Kidney (tissue), 14 donors: Measurements from ENCODE around the gene SYVN1. TPM values are rescaled to one million over a fixed set of nuclear protein-coding genes. Genes with fewer than 3 reads are reported as not detected.

ENCODE experiments used
- DNase-seq, 5 donors: peaks; one replicate each; pipeline ENCODE4 v3.0.0-alpha.2; 2013 to 2020
- FAIRE-seq: peaks from 2 replicates; lab custom pipeline; 2012; peaks lifted over from hg19 to GRCh38; lab: Jason Lieb, UNC
- H3K27ac ChIP-seq, 2 donors: one replicate each; pipeline ENCODE4 v1.7.0; 2013; ENCODE audit warnings: low read depth in 2 of 2, low read length in 2 of 2, inconsistent platforms in 1 of 2
- H3K27me3 ChIP-seq: one replicate; pipeline ENCODE4 v1.7.1; 2013; ENCODE audit warnings: low read length, inconsistent platforms; ENCODE audit not compliant: control insufficient read depth, insufficient read depth
- H3K36me3 ChIP-seq, 3 donors: one replicate each; pipeline versions ENCODE4 v1.7.0 to v1.7.1; 2013; ENCODE audit warnings: low read length in 3 of 3, control low read depth in 1 of 3, inconsistent platforms in 1 of 3; ENCODE audit not compliant: insufficient read depth in 3 of 3, control insufficient read depth in 2 of 3
- H3K4me1 ChIP-seq, 3 donors: one replicate each; pipeline versions ENCODE4 v1.7.0 to v1.7.1; 2013; ENCODE audit warnings: low read length in 3 of 3, inconsistent platforms in 1 of 3, low read depth in 1 of 3; ENCODE audit not compliant: control insufficient read depth in 2 of 3, insufficient read depth in 2 of 3
- H3K4me3 ChIP-seq, 3 donors: one replicate each; pipeline versions ENCODE4 v1.7.0 to v1.8.1; 2013; ENCODE audit warnings: low read length in 3 of 3, control low read depth in 1 of 3, inconsistent platforms in 1 of 3
- H3K9ac ChIP-seq, 3 donors: one replicate each; pipeline versions ENCODE4 v1.7.0 to v1.7.1; 2013; ENCODE audit warnings: low read length in 3 of 3, control low read depth in 1 of 3, inconsistent platforms in 1 of 3
- H3K9me3 ChIP-seq, 3 donors: one replicate each; pipeline versions ENCODE4 v1.7.0 to v1.7.1; 2013; ENCODE audit warnings: low read length in 3 of 3, control low read depth in 1 of 3, inconsistent platforms in 1 of 3; ENCODE audit not compliant: control insufficient read depth in 2 of 3, insufficient read depth in 1 of 3
- CTCF ChIP-seq: IDR thresholded peaks from 3 replicates; pipeline ENCODE4 v1.5.1; 2012; ENCODE audit warnings: mild to moderate bottlenecking, moderate library complexity, borderline replicate concordance; ENCODE audit not compliant: insufficient read depth; ENCODE audit errors: extremely low read depth
- intact Hi-C: fragments of 100-400 bp; cut with DNase I; formaldehyde crosslinking; loops from one replicate; pipeline ENCODE4 v1.11.1; 2022
- polyA plus RNA-seq: library from polyadenylated mRNA; stranded (reverse); fragments of 350-450 nt; fragmentation: Illumina TruSeq; extraction: RNeasy Lipid Tissue Mini Kit (QIAGEN cat#74804); gene quantifications from one replicate; pipeline ENCODE4 v1.2.3, GENCODE V29; 2014; ENCODE audit warnings: low read depth, low replicate concordance; ENCODE audit not compliant: insufficient read depth
- total RNA-seq: library from RNA; stranded (reverse); fragmentation: NEBNext Ultra II Directional; extraction: Animal tissue kit (Norgen Biotek cat#: 25700); gene quantifications from one replicate; pipeline ENCODE4 v1.2.1, GENCODE V29; 2021
- donor health status: control.
- donor health status: control.
- donor health status: control.
- donor health status: control.
- donor health status: control.
- donor health status: DM: yes; HTN: yes; CAD: no.
- donor health status: Normal renal cell carcinoma (clear cell type).

Gene SYVN1
- total and polyA plus RNA-seq, 2 donors from 2014 or later = 21.2 to 69.8 TPM

- Histone ChIP-seq H3K4me1 (no peaks in the 10 kb centered on the region), H3K36me3 (no peaks in the 10 kb centered on the region), H3K27me3 (no peaks in the 10 kb centered on the region), H3K9me3 (no peaks in the 10 kb centered on the region), H3K4me3 (no peak overlapping the region), H3K9ac (no peak overlapping the region), H3K27ac (no peak overlapping the region)
- FAIRE-seq (no peak), DNase-seq (no peak)
- no peak for TF ChIP-seq CTCF
- intact Hi-C loops = no loop called here
Measured at GRCh38 chr11:65163684-65164083, 29.4 kb upstream of the SYVN1 start.

GRCh38 chr11:65160643-65161042 is 26.3 kb upstream of the SYVN1 start:
- no peak for TF ChIP-seq CTCF
- intact Hi-C loops = no loop called here
- no peak overlapping the region for H3K4me3 ChIP-seq
- no peak overlapping the region for H3K27ac ChIP-seq
- no peak for DNase-seq
- no peaks in the 10 kb centered on the region for H3K36me3 ChIP-seq
- FAIRE-seq = no peak
- H3K27me3 ChIP-seq = no peaks in the 10 kb centered on the region
- no peaks in the 10 kb centered on the region for H3K4me1 ChIP-seq
- no peaks in the 10 kb centered on the region for H3K9me3 ChIP-seq
- H3K9ac ChIP-seq = no peak overlapping the region

- H3K36me3 ChIP-seq = no peaks in the 10 kb centered on the region
Measured at GRCh38 chr11:65159012-65159411, 24.7 kb upstream of the SYVN1 start.

More at GRCh38 chr11:65159012-65159411, 24.7 kb upstream of the SYVN1 start:
- intact Hi-C loops = no loop called here
- H3K9ac ChIP-seq = no peak overlapping the region
- H3K27ac ChIP-seq = no peak overlapping the region
- H3K9me3 ChIP-seq = no peaks in the 10 kb centered on the region
- no peak for FAIRE-seq
- H3K4me1 ChIP-seq = no peaks in the 10 kb centered on the region
- no peak overlapping the region for H3K4me3 ChIP-seq
- H3K27me3 ChIP-seq = no peaks in the 10 kb centered on the region
- DNase-seq = no peak
- no peak for TF ChIP-seq CTCF
